ENCODE results near the gene SLC1A3.

Gene SLC1A3

DNA sequence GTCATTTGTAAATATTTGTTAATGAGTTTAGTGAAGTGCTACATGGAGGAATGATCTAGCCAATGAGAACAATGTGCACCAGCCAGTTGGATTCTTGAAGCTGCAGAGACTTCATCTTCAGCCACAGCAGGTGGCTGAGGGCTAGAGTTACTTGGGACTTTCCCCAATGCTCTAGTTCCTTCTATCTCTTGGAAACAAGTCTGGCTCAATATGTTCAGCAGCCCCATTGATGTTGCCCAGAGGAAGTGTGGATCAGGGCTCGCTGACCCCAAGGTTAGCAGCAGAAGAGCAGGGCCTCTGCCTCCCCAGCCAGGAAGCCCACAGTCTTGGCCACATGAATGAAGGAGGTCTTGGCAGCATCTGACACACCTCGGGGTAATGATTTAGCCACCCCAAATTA, 117.5 kb downstream of the SLC1A3 start:
- TF ChIP-seq CTCF (IDR thresholded peaks at IDR 0.05; ENCODE audit: borderline replicate concordance, insufficient read depth, low read depth, low read length), result no peak
- H3K4me3 ChIP-seq (ENCODE audit: low read depth, low read length), result peak overlapping the region; percentile 10

DNA sequence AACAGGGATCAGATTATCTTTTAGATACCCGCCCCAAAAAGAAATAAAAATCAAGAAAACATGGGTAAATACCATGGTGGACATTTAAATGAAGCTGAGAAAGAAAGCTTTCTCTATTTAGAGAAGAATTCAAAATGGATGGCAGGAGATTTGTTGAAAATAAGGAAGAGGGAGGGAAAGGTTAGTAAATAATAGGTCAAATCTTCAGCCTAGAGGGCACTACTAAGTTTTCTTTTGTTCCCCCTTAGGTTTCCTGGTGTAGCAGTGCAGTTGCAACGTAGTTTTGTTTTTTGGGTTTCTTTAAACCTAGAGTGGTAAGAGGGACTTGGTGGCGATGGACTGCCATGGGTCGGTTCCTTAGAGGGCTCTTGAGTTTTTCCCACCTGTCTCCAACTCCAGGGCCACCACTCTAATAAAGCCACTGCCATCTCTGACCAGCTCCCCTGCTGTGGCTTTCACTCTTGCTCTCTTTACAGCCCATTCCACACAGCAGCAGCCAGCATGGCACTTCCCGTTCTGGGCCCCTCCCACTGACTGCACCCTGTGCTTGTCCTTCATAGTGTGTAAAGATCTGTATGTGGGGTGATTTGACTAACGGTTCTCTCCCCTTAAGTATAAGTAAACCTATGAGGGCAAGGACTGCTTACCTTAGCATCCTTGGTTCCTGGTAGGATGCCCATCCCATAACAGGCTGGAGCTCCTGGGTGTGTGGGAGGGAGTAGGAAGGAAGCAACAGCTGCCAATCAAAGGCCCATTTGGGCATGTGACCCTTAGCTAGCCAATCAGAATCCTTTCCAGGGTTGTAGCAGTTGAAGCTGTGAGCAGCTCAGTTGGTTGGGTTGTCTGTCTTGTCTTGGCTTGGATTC, 118.3 kb downstream of the SLC1A3 start:
- TF ChIP-seq CTCF (IDR thresholded peaks at IDR 0.05; ENCODE audit: borderline replicate concordance, insufficient read depth, low read depth, low read length), result no peak
- H3K4me3 ChIP-seq (ENCODE audit: low read depth, low read length), result peak overlapping the region; percentile 55

GRCh38 chr5:36726317-36726716, 119.9 kb downstream of the SLC1A3 start:
- no peak overlapping the region for H3K4me3 ChIP-seq (ENCODE audit: low read depth, low read length)
- no peak for TF ChIP-seq CTCF (IDR thresholded peaks at IDR 0.05; ENCODE audit: borderline replicate concordance, insufficient read depth, low read depth, low read length)

DNA sequence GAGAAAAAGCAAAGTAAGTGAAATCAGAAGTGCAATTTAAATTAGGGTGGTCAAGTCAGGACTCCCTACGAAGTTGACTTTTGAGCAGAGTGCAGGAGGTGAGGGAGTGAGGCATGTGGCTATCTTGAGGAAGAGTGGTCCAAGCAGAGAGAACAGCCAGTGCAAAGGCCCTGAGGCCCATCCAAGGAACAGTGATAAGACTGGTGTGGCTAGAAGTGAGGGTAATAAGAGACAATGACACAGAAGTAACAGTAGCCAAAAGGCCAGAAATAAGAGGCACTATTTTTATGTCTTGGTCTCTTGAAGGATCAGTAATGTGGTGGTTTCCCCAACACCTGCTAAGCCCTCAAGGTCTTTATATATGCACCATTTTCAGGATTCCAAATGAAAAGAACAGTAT, 120.4 kb downstream of the SLC1A3 start:
- TF ChIP-seq CTCF (IDR thresholded peaks at IDR 0.05; ENCODE audit: borderline replicate concordance, insufficient read depth, low read depth, low read length), result no peak
- no peak overlapping the region for H3K4me3 ChIP-seq (ENCODE audit: low read depth, low read length)

GRCh38 chr5:36728697-36729543, 122.5 kb downstream of the SLC1A3 start:
- TF ChIP-seq CTCF (IDR thresholded peaks at IDR 0.05; ENCODE audit: borderline replicate concordance, insufficient read depth, low read depth, low read length), result peak; percentile 48; the same call in 1 of the 2 replicates
- no peak overlapping the region for H3K4me3 ChIP-seq (ENCODE audit: low read depth, low read length)

DNA sequence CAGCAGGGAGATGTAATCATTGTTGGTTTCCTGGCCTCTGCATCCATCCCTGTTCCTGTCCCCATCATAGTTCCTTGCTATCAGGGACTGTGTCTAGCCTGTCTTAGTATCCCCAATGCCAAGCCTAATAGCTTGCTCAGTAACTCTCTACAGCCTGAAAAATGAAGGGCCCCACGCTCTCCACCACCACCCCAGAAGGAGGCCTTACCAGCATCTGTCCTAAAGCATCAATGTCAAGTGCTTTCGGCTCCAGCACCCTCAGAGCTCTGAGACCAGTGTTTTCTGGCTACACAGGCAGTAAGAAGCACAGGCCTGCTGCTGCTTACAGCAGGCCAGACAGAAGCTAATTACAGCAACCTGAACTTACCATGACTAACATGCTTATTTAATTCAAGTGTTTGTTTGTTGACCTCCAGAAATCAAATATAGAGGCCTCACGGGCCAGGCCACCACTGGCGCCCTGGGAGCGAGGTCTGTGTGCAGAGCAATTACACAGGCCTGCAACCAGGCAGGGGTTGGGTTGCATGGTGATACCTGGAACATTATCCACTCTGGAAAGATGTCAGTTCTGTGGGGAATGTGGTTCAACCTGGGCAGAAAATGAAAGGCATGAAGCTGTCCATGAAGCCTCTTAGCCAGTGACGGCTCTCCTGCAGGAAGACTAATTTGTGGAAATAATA, 124.3 kb downstream of the SLC1A3 start:
- TF ChIP-seq CTCF (IDR thresholded peaks at IDR 0.05; ENCODE audit: borderline replicate concordance, insufficient read depth, low read depth, low read length), result no peak
- H3K4me3 ChIP-seq (ENCODE audit: low read depth, low read length), result no peak overlapping the region

Measured in GM12875 (cell line).